ENCODE results near the gene INPP5B. TPM values are rescaled to one million over a fixed set of nuclear protein-coding genes. Genes with fewer than 3 reads are reported as not detected.

The INPP5B gene
- total and polyA plus RNA-seq, 2 of the 13 experiments (the other 11 are each of a cell fraction or from before 2014, with no cell fraction given) = 9.0 to 9.8 TPM

DNA sequence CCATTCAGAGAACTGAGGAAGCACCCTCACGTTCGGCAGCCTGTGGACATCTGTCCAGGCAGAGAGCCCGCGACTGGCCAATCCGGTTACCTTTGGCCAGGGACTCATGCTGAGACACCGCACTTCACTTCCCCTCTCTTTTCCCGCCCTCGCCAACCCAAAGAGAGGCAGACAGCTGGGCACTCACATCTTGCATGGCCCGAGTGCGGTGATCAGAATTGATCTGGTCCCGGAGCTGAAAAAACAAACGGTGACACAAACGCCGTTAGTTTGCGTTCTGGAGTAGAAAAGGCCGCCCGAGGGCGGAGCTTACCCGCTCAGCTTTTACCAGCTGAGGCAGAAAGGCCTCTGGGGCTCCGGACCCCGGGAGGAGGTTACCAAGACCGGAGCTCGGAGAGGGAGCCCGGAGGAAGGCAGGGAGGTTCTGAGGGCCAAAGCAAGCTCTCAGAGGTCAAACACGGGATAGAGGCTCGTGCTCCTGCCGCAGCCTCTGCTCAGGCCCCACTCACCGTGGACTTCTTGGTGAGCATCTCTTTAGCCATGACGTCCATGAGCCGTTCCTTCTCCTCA lies 42.6 kb upstream of the INPP5B start (continued):
- TF ChIP-seq UBTF (CRISPR knock-in tag; IDR thresholded peaks at IDR 0.05) = no peak
- TF ChIP-seq, protein P1, sequence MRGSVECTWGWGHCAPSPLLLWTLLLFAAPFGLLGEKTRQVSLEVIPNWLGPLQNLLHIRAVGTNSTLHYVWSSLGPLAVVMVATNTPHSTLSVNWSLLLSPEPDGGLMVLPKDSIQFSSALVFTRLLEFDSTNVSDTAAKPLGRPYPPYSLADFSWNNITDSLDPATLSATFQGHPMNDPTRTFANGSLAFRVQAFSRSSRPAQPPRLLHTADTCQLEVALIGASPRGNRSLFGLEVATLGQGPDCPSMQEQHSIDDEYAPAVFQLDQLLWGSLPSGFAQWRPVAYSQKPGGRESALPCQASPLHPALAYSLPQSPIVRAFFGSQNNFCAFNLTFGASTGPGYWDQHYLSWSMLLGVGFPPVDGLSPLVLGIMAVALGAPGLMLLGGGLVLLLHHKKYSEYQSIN (CRISPR knock-in tag; IDR thresholded peaks at IDR 0.05; ENCODE audit: borderline replicate concordance) = no peak
- no peak for TF ChIP-seq ZNF704 (CRISPR knock-in tag; IDR thresholded peaks at IDR 0.05; ENCODE audit: borderline replicate concordance)
- TF ChIP-seq ZNF20 (CRISPR knock-in tag; IDR thresholded peaks at IDR 0.05) = no peak
- TF ChIP-seq KLF12 (CRISPR knock-in tag; IDR thresholded peaks at IDR 0.05; ENCODE audit: borderline replicate concordance) = no peak; the same call in 1 of the 2 replicates
- TF ChIP-seq ZNF737 (CRISPR knock-in tag; IDR thresholded peaks at IDR 0.05; ENCODE audit: borderline replicate concordance) = no peak
- no peak for TF ChIP-seq ATF4 (CRISPR knock-in tag; IDR thresholded peaks at IDR 0.05)
- no peak for TF ChIP-seq TCF7L2 (IDR thresholded peaks at IDR 0.05; ENCODE audit: low read depth, low read length)
- no peak for TF ChIP-seq HMGA1 (CRISPR knock-in tag; conservative IDR thresholded peaks at IDR 0.05)
- no peak for TF ChIP-seq ZNF788 (CRISPR knock-in tag; IDR thresholded peaks at IDR 0.05; ENCODE audit: borderline replicate concordance)
- TF ChIP-seq PCBP2 (optimal IDR thresholded peaks at IDR 0.05; ENCODE audit: low read depth, low read length, poor library complexity, severe bottlenecking) = no peak
- TF ChIP-seq ATF7 (IDR thresholded peaks at IDR 0.05) = no peak
- no peak for TF ChIP-seq ATF7 (CRISPR knock-in tag; IDR thresholded peaks at IDR 0.05)
- TF ChIP-seq NR2F2 (IDR thresholded peaks at IDR 0.05; ENCODE audit: borderline replicate concordance, low read depth) = 0 out of 2 replicates have a peak, but pooled peaks have one; percentile 28
- no peak for TF ChIP-seq BHLHE40 (IDR thresholded peaks at IDR 0.05; ENCODE audit: low read length)
- TF ChIP-seq ZNF841 (CRISPR knock-in tag; IDR thresholded peaks at IDR 0.05; ENCODE audit: borderline replicate concordance) = no peak
- TF ChIP-seq, protein P2, sequence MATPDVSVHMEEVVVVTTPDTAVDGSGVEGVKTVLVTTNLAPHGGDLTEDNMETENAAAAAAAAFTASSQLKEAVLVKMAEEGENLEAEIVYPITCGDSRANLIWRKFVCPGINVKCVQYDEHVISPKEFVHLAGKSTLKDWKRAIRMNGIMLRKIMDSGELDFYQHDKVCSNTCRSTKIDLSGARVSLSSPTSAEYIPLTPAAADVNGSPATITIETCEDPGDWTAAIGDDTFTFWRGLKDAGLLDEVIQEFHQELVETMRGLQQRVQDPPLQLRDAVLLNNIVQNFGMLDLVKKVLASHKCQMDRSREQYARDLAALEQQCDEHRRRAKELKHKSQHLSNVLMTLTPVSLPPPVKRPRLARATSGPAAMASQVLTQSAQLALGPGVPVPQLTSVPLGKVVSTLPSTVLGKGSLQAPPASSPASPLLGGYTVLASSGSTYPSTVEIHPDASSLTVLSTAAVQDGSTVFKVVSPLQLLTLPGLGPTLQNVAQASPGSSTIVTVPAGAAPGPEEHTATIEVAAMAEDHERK (CRISPR knock-in tag; IDR thresholded peaks at IDR 0.05; ENCODE audit: low read depth) = no peak
- TF ChIP-seq SATB2 (CRISPR knock-in tag; IDR thresholded peaks at IDR 0.05) = peak; percentile 74; the same call in 1 of the 2 replicates
- no peak for TF ChIP-seq HNRNPL (IDR thresholded peaks at IDR 0.05; ENCODE audit: low read depth, low read length)
- no peak for TF ChIP-seq KDM5B (CRISPR knock-in tag; IDR thresholded peaks at IDR 0.05; ENCODE audit: borderline replicate concordance)
- TF ChIP-seq KMT2B (CRISPR knock-in tag; IDR thresholded peaks at IDR 0.05) = no peak
- TF ChIP-seq ZNF253 (CRISPR knock-in tag; IDR thresholded peaks at IDR 0.05; ENCODE audit: borderline replicate concordance) = no peak
- no peak for TF ChIP-seq STAG1 (CRISPR knock-in tag; IDR thresholded peaks at IDR 0.05)
- TF ChIP-seq ZNF720 (CRISPR knock-in tag; IDR thresholded peaks at IDR 0.05) = no peak
- no peak for TF ChIP-seq ATM (IDR thresholded peaks at IDR 0.05; ENCODE audit: borderline replicate concordance)
